ENCODE measurements around the gene CLDN17.

The CLDN17 gene, protein sequence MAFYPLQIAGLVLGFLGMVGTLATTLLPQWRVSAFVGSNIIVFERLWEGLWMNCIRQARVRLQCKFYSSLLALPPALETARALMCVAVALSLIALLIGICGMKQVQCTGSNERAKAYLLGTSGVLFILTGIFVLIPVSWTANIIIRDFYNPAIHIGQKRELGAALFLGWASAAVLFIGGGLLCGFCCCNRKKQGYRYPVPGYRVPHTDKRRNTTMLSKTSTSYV

DNA sequence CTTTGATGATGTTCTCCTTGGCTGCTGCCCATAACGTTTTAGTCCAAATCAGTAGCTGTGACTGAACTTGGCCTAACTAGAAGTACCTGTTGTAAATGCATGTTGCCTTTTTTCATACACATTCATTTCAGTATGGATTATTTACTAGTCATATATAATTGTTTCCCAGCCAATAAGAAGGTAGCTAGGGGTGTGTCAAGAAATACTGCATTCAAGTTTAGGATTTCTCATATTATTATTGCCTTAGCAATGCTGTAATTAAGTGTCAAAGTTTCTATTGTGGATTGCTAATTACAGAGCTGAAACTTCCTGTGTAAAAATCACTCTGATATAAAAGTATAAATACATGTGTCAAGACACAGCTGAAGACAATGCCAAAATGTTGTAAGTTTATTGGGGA is at the start of gene CLDN17:
Gene CLDN17, minus strand, starts transcription at position 101 of the 400 bp plus-strand sequence. CDS start 188 bp downstream, outside the sequence.
- DNase-seq = no peak

- DNase-seq = no peak
Measured at GRCh38 chr21:30216041-30216723, 49.6 kb upstream of the CLDN17 start, which contains the start of gene CLDN8. Gene CLDN8, minus strand, starts transcription at chr21:30216097. Its CDS starts 172 bp downstream, at chr21:30215925.

GRCh38 chr21:30211071-30211470 is 44.5 kb upstream of the CLDN17 start:
- no peak for DNase-seq

GRCh38 chr21:30209601-30210000 is 43.0 kb upstream of the CLDN17 start:
- no peak for DNase-seq

DNA sequence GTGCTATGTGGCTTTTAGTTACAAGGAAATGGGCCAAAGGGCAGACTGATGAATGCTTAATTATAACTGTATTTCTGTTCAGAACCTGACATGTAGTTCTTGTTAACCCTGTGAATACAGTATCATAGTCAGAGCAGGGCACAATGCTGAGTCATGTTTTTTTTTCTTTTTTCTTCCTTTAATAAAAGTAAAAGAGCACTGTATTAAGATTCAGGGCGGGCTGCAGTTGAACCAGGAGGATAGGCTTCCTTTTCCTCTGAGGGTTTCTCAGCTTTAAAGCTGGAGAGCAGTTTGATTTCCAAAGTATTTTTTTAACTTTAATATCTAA is 40.6 kb upstream of the CLDN17 start:
- no peak for DNase-seq

DNA sequence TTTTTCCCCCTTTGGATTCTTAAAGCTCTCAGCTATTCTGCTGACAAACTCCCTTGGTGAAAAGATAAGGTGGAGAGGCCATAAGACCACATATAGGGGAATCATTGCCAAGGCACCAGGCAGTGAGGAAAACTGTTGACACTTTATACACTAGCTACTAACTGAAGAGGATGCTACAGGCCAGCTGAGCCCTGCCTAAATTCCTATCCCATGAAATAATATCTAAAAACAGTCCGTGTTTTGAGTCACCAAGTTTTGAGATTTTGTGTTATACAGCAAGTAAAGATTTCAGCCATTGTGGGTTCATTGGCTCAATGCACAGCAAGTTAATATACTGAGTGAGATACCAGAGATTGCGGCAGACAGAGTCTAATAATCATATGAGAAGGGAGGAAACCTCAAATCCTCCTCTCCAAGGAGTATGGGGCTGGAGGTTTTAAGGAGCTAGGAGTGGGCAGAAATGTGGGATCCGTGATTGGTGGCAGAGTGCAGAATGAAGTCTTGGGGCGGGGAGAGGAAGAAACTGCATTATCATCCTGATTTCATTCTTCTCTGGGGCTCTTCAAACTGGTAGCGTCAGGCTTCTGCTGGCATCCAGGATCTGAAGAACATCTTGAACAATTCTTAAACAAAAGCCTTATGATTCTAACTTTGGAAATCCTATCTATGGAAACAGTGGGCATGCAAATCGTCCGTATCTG is 40.1 kb upstream of the CLDN17 start:
- DNase-seq = no peak

DNA sequence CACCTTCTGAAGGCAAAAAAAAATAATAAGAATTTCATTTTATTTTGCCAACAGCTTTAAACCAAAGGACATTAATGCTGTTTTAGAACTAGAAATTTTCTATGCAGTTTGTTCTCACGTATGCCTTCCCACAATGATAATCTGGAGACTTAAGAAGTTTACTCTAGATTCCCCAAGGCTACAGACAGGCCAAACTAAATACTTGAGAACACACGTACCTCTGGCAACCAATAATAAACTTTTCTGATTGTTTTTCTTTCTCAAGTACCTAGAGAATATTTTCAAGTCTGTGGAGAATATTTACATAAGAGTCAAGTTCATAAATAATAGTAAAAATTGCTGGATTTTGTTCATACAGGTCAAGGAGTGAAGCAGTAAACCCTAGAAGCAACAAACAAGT is 33.4 kb upstream of the CLDN17 start:
- no peak for DNase-seq

- no peak for DNase-seq
Measured at GRCh38 chr21:30194701-30195299, 28.2 kb upstream of the CLDN17 start.

DNA sequence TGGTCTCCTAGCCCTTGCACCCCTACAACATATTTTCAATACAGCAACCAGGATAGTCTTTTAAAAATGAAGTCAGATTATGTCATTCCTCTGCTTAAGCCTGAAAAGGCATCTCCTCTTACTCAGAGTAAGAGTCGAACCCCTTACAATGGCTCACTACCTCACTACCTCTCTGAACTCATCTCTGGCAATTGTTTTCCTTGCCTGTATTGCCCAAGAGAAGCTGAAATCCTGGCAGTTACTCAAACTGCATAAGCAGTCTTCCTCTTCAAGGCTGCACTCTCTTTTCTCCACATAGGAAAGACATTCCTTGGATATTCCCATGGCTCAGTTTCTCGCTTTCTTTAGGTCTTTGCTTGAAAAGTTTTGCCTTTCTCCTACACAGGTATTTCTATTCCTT is 26.6 kb upstream of the CLDN17 start:
- no peak for DNase-seq

DNA sequence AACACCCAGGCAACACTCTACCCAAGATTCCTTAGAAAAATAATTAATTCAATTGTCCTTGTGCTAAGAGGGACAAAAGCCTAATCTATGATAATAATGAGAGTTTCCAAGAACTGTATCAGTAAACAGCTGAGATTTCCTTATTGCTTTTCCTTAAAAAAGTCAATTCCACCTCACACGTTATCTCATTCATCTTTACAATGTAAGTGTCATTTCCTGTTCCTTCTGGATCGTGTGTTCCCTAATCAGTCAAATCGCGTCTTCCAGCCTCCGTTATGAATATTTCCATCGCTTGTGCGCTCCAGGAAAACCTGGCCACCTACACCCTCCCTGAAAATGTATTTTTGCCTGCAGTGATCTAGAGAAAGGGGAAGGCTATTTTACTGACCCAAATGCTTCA is 23.9 kb upstream of the CLDN17 start:
- no peak for DNase-seq

- DNase-seq = no peak
Measured at GRCh38 chr21:30189773-30190172, 23.2 kb upstream of the CLDN17 start.

DNA sequence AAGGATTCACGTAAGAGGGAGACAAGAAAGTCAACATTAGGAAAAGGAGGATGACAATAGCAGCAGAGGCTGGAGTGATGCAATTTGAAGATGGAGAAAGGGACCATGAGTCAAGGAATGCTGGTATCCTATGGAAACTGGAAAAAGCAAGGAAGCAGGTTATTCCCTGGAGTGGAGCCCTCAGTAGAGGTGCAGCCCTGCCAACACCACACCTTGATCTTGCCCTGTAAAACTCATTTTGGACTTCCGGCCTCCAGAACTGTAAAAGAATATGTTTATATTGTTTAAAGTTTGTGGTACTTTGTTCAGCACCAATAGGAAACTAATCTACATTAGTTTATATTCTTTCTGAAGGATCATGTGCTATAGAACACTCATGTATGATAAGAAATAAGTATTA is 19.6 kb upstream of the CLDN17 start:
- DNase-seq = no peak

- DNase-seq = no peak
Measured at GRCh38 chr21:30168086-30168485, 1.5 kb upstream of the CLDN17 start.

GRCh38 chr21:30166171-30166570 is 434 bp downstream of the CLDN17 start:
- no peak for DNase-seq

DNA sequence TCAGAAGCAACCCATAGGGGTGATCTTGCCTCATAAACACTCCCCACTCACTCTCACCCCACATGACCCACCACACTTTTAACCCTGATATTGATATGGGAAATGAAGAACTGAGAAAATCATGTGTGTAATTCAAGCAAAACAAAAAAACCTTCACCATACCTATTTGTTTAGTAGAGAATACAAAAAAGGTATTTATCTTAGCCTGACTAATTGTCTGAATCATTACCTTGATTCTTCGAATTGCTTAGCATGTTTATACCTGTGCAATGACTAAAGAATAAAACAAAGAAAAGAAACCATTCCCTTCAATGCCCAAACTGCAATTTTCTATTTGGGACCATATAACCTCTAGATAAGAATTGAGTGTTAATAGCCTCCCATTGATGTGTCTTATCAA is 1.8 kb downstream of the CLDN17 start:
- DNase-seq = no peak

GRCh38 chr21:30153697-30154340 is 12.8 kb downstream of the CLDN17 start:
- no peak for DNase-seq

- DNase-seq = no peak
Measured at GRCh38 chr21:30152792-30153191, 13.8 kb downstream of the CLDN17 start.

GRCh38 chr21:30148906-30149305 is 17.7 kb downstream of the CLDN17 start:
- DNase-seq = no peak

- no peak for DNase-seq
Measured at GRCh38 chr21:30146558-30147282, 19.9 kb downstream of the CLDN17 start.

- DNase-seq = no peak
Measured at GRCh38 chr21:30138483-30138882, 28.1 kb downstream of the CLDN17 start.

DNA sequence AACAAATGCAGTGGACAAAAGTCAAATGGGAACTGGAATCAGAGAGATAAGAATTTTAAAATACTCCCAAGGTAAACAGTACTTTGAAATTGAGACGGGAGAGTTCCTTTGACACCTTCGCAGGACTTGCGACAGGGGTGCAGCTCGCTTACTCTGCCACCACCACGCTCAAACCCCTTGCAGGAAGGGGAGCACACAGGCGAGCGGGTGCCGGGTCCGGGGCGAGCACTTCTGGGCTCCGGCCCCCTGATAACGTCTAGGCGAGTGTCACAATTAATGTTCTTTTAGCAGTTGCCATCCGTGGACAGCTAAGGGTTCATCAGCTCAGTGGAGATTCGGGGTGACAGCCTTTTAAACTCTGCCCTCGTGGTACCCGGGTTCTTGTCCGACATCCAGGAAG is 37.4 kb downstream of the CLDN17 start:
- DNase-seq = no peak

GRCh38 chr21:30126576-30126975 is 40.0 kb downstream of the CLDN17 start:
- no peak for DNase-seq

- DNase-seq = no peak
Measured at GRCh38 chr21:30117631-30118030, 49.0 kb downstream of the CLDN17 start.
